Mesothelial cell of epicardium (in vitro differentiated cells): ENCODE data around the gene FAM171A2. TPM values are rescaled to one million over a fixed set of nuclear protein-coding genes. Genes with fewer than 3 reads are reported as not detected.

Experiments used
- DNase-seq, 2 experiments: peaks; one replicate each; pipeline ENCODE4 v3.0.0; 2021; ENCODE audit warnings: low spot score in 2 of 2; ENCODE audit not compliant: unreplicated experiment in 2 of 2
- H3K27ac Mint-ChIP-seq: 2 replicates; pipeline ENCODE4 v1.8.0; 2021; ENCODE audit warnings: mixed read lengths
- H3K27me3 Mint-ChIP-seq: 2 replicates; pipeline ENCODE4 v1.8.0; 2021; ENCODE audit warnings: low read depth, mixed read lengths
- H3K36me3 Mint-ChIP-seq: 2 replicates; pipeline ENCODE4 v1.8.0; 2021; ENCODE audit warnings: mixed read lengths
- H3K4me1 Mint-ChIP-seq: 2 replicates; pipeline ENCODE4 v1.8.0; 2021; ENCODE audit warnings: mixed read lengths
- H3K4me3 Mint-ChIP-seq: 2 replicates; pipeline ENCODE4 v1.8.0; 2021; ENCODE audit warnings: mild to moderate bottlenecking, moderate library complexity, mixed read lengths
- H3K9me3 Mint-ChIP-seq: 2 replicates; pipeline ENCODE4 v1.8.0; 2021; ENCODE audit warnings: mixed read lengths
- total RNA-seq: library from RNA; stranded (reverse); gene quantifications from 3 replicates; pipeline ENCODE4 v1.2.1, GENCODE V29; 2021
- TF ChIP-seq, protein P1 (sequence below): fragments of 200-600 bp; sonication (generic); IDR thresholded peaks from one replicate; pipeline ENCODE4 v1.5.0; 2021; ENCODE audit warnings: antibody characterized with exemption; ENCODE audit not compliant: unreplicated experiment

FAM171A2 gene
- 58.0 to 64.7 TPM (median 60.7 TPM) in 3 replicates for total RNA-seq

DNA sequence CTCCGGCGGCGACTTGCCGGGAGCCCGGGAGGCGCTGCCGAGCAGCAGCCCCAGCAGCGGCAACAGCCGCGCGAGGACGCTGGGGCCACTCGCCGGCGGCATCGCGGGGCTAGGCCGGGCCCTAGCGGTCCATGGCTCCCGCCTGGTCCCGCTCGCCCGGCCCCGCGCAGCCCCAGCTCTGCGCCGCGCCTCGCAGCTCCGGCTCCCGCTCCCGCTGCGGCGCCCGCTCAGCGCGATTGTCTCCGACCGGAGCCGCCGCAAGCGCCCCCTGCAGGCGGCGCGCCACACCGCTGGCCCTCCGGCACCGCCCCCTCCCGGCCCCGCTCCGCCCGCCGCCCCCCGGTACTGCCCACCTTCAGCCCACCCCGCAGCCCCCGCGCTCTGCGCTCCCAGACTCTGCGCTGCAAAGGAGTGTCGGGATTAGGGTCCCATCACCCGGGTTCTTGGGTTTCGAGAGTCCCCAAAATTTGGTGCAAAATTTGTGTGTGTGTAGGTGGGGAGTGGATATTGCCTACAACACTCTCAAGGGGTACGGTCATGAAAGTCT is at the start of gene FAM171A2:
TSS of gene FAM171A2 (minus strand) at position 241 of the 547 bp plus-strand sequence. CDS start at position 102, 139 bp downstream.
- H3K4me3 Mint-ChIP-seq, result peak within 1 kb of the TSS; percentile 82
- H3K36me3 Mint-ChIP-seq, result peaks cover 5% of the 10 kb centered on the region
- peaks cover 25% of the 10 kb centered on the region for H3K27me3 Mint-ChIP-seq
- DNase-seq, result peak; percentile 81 to 89
- H3K4me1 Mint-ChIP-seq, result peaks cover 39% of the 10 kb centered on the region
- TF ChIP-seq, protein P1, sequence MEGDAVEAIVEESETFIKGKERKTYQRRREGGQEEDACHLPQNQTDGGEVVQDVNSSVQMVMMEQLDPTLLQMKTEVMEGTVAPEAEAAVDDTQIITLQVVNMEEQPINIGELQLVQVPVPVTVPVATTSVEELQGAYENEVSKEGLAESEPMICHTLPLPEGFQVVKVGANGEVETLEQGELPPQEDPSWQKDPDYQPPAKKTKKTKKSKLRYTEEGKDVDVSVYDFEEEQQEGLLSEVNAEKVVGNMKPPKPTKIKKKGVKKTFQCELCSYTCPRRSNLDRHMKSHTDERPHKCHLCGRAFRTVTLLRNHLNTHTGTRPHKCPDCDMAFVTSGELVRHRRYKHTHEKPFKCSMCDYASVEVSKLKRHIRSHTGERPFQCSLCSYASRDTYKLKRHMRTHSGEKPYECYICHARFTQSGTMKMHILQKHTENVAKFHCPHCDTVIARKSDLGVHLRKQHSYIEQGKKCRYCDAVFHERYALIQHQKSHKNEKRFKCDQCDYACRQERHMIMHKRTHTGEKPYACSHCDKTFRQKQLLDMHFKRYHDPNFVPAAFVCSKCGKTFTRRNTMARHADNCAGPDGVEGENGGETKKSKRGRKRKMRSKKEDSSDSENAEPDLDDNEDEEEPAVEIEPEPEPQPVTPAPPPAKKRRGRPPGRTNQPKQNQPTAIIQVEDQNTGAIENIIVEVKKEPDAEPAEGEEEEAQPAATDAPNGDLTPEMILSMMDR, result peak; percentile 78
- H3K27ac Mint-ChIP-seq, result peak within 1 kb of the TSS; percentile 78
- H3K9me3 Mint-ChIP-seq, result no peaks in the 10 kb centered on the region

GRCh38 chr17:44409309-44410028 is 45.8 kb upstream of the FAM171A2 start:
- Mint-ChIP-seq H3K27ac (no peak overlapping the region), H3K27me3 (no peaks in the 10 kb centered on the region), H3K9me3 (peaks cover 4% of the 10 kb centered on the region), H3K4me3 (no peak overlapping the region), H3K36me3 (peaks cover 24% of the 10 kb centered on the region), H3K4me1 (peaks cover 16% of the 10 kb centered on the region)
- TF ChIP-seq, protein P1, result no peak
- DNase-seq, result no peak

DNA sequence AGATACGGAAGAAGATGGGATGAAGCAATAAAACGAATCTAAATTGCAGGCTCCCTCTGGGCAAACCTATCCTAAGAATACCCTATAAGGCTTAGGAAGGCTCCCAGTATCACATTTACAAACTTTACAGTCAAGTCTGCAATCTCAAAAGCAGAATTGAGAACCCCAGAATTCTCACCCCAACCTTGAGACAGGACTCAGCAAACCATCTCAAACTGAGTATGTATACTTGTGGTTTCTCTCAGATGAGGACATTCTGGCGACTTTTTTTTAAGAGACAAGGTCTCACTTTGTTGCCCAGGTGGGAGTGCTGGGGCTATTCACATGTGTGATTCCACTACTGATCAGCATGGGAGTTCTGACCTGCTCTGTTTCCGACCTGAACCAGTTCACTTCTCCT is 45.1 kb upstream of the FAM171A2 start:
- Mint-ChIP-seq H3K9me3 (peaks cover 4% of the 10 kb centered on the region), H3K36me3 (peaks cover 25% of the 10 kb centered on the region), H3K4me1 (peaks cover 16% of the 10 kb centered on the region), H3K4me3 (no peak overlapping the region), H3K27ac (no peak overlapping the region), H3K27me3 (no peaks in the 10 kb centered on the region)
- TF ChIP-seq, protein P1, result no peak
- no peak for DNase-seq

- no peak for DNase-seq
- Mint-ChIP-seq H3K9me3 (no peaks in the 10 kb centered on the region), H3K36me3 (peaks cover 39% of the 10 kb centered on the region), H3K27me3 (no peaks in the 10 kb centered on the region), H3K4me3 (no peak overlapping the region), H3K4me1 (peaks cover 13% of the 10 kb centered on the region), H3K27ac (no peak overlapping the region)
- TF ChIP-seq, protein P1, result no peak
These were observed 39.0 kb upstream of the FAM171A2 start for GRCh38 chr17:44402564-44403172.

DNA sequence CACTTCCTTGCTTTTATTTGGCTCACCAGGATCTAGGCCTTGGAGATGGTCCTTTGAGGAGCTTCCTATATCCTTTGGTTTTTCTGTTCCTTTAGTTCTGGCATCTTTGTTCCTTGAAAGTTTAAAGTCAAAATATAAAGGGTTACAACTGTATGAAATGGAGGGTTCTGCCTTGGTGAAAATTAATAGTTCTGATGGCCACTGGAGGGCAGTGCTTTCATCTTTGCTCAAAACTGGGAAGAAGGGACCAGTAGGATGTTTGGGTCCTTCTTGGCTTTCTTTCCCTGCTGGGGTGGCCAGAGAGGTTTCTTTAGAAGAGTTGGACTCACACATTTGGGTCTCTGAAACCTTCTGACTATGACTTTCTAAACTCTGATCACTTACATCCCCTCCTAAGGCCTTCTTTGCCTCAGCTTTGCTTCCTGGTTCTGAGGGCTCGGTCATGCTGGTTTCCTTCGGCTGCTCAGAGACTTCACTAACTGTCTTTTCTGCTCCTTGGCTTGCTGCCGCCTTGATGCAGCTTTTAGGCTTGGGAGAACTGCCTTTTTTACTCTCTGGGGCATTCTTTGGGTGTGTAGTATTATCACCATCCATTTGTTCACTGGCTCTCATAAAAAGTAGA is 36.7 kb upstream of the FAM171A2 start:
- peak overlapping the region; percentile 16 for H3K27ac Mint-ChIP-seq
- no peaks in the 10 kb centered on the region for H3K9me3 Mint-ChIP-seq
- H3K27me3 Mint-ChIP-seq, result no peaks in the 10 kb centered on the region
- H3K4me3 Mint-ChIP-seq, result no peak overlapping the region
- H3K4me1 Mint-ChIP-seq, result no peaks in the 10 kb centered on the region
- peaks cover 43% of the 10 kb centered on the region for H3K36me3 Mint-ChIP-seq
- DNase-seq, result no peak
- TF ChIP-seq, protein P1, result peak; percentile 17
